UCSD-AML1 (cell line): Measurements from ENCODE around the gene ATP6V1B1.

ENCODE experiments used
- DNase-seq: peaks from one replicate; lab custom pipeline; 2025; ENCODE audit not compliant: unreplicated experiment; lab: John Stamatoyannopoulos, UW

Gene ATP6V1B1

DNA sequence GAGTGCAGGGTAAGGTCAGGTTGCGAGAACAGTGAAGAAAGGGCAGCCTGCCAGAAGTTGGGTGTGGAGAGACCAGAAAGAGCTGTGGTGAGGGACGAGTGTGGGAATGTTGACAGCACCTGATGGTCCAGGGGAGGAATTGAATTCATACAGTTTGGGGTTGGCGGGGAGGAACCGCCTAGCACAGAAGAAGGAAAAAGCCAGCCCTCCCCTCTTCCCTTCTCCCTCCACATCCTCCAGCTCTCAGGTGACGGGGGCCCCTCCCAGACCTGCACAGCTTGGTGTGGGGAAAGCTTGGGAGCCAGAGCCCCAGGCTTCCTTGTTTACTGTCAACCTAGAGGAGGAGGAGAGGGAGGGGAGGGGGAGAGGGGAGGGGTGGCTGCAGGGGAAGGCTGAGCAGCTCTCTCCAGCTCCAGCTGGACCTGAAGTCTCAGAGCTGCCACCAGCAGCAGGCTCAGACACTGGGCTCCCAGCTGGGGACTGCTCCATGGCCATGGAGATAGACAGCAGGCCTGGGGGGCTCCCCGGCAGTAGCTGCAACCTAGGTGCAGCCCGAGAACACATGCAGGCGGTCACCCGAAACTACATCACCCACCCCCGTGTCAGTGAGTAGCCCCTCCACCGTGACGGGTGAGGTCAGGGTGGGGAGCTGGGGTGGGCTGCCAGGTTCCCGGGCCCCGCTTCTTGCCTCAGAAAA lies at the start of gene ATP6V1B1:
TSS of gene ATP6V1B1 (plus strand) at position 433 of the 697 bp plus-strand sequence. CDS start at position 488, 55 bp downstream.
- no peak for DNase-seq

DNA sequence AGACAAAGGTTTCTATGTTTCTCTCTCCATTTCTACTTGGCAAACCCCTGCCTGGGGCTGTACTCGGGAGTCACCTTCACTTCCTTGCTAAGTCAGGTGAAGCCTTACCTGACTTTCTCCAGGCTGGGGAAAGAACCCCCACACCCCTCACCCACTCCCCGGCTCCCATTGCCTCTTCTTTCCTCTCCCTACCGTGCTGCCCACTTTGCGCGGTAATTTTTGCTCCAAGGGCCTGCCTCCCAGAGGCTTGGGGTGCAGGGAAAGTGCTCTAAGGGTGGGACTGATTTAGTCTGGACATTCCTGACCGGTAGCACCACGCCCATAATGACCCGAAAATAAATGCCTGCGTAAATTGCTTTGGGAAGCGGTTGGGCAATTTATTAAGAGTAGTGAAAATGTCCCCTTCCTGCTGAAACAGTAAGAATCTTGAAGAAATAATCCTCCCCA lies 49.1 kb upstream of the ATP6V1B1 start:
- DNase-seq, result no peak

DNA sequence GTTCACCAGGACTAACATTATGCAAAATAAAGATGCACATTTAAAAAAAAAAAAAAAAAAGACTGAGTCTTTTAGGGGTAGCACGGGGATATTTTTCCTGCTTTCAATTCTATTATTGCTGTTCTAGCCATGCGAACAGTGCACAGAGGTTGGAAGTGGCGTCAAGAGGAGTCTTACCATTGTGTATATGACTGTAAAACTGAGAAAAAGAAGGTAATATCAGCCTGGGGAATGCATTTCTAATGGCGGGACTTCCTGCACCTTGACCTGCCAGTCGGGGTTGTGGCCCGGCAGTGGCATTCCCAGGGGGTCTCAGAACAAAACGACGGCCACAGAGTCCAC lies 48.5 kb upstream of the ATP6V1B1 start:
- no peak for DNase-seq

DNA sequence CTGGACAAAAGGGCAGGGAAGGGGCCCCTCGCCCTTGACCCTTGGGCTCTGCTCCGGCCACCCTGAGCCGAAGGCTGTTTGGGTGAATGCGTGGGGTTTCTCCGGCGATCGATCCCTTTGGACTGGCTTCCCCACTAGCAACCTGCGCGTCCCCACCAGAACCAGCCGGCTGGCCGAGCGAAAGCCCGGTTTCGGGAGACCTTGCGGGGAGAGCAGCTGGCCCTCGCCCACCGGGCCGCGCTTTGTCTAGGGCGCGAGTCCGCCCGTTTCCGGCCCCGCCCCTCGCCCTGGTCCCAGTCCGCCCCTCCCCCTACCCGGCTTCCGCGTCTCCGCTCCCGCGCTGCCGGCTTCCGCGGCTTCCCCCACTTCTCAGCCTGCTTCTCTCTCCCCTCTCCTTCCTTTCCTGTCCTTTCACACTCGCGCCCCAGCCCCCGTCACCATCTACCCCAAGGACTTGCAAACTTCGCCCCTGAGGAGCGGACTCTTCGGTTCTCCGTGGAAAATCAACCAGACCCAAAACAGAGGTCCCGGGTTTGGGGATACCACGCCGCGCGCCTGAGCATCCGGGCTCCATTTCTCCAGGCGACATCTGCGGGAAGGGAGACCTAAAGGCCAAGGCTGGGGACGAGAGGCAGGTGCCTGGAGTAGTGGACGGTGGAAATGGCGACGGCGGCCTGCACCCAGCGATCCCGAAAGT lies 48.0 kb upstream of the ATP6V1B1 start:
- no peak for DNase-seq

DNA sequence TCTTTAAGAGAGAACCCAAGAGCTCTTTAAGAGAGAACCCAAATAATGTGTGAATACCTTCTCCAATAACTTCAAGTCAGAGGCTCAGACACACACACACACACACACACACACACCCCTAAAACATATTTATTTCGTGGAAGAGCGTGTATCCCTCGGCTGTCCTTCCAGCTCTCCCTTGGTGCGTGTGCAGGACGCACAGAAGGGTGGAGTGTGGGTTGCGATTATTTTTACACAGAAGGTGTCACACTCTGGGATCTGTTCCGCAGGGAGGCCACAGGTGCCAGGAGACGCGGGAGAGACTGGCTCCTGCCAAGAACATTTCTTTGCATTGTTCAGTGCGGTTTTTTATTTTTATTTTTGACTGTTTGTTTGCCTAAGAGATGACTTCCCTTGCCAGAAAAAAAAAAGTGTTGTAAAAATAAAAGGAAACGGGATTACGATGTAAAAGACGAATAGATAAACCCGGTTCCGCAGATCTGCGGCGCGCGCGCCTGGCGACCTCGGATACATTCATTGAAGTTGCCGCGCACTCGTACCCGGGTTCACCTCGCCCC lies 47.3 kb upstream of the ATP6V1B1 start:
- DNase-seq, result no peak

DNA sequence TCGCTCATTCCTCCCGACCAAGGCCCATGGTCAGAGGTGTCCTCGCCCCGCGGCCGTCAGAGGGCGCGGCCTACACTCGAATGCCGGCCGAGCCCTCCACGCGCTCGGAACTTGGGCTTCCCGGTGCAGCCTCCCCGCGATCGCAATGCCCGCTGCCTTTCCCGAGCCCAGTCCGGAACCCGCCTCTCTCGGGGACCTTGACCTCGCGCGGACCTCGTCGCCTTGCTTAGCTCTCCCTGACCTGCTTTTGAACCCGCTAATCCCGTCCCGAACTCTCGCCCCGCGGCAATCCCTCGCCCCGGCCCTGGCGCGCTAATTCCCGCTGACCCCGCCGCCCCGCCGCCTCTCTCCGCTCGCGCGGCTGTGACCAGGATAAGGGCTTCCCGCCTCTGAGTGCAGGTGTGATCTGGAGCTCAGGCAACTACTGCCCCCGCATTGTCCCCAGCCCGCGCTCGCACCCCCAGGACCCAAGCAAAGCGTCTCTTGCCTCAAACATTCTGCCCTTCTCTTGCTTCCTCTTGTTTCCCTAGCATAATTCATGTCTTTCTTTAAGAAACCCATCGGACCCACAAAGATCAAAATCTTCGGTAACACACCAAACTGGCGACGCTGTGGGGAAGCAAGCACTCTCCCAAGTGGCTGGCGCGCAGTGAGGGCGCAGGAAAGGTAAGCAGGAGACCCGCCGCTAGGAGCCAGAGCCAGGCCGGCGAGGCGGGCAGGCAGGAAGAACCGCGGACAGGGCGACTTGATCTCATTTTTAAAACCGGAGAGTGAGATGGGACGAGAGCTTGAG lies 46.6 kb upstream of the ATP6V1B1 start:
- DNase-seq, result no peak

DNA sequence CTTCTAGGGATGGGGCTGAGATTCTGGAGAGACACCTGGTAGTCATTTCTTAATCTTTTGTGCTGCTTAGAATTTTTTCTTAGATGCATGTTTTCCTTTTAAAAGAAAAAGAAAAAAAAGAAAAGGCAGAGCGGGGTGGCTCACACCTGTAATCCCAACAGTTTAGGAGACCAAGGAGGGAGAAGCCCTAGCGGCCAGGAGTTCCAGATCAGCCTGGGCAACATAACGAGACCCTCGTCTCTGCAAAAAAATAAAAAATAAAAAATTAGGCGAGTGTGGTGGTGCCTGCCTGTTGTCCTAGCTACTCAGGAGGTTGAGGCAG lies 46.0 kb upstream of the ATP6V1B1 start:
- no peak for DNase-seq

DNA sequence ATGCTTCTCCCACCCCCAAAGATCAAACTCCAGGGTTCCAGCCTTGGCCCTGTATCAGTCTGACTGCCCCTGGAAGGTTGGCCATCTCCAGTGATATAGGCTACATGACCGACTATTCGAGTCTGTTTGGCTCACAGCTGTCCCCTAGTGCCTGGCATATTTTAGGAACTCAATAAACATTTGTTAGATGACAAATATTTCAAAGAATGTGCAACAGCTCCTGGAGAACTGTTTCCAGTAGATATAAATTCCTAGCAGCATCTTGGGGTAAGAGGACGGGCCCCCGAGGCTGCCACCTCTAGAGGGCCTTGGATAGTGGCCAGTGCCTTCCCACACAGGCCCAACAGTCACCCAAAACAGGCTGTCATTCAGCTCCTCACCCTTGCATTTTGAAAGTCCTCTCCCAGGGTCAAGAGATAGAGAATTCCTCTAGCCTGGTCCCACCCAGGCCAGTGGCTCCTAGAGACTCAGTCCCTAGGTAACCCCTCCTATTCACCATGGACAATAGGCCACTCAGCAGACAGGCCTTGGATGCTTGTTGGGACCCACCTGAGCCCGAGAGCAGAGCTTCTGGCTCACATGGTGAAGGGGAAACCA lies 45.1 kb upstream of the ATP6V1B1 start:
- no peak for DNase-seq

DNA sequence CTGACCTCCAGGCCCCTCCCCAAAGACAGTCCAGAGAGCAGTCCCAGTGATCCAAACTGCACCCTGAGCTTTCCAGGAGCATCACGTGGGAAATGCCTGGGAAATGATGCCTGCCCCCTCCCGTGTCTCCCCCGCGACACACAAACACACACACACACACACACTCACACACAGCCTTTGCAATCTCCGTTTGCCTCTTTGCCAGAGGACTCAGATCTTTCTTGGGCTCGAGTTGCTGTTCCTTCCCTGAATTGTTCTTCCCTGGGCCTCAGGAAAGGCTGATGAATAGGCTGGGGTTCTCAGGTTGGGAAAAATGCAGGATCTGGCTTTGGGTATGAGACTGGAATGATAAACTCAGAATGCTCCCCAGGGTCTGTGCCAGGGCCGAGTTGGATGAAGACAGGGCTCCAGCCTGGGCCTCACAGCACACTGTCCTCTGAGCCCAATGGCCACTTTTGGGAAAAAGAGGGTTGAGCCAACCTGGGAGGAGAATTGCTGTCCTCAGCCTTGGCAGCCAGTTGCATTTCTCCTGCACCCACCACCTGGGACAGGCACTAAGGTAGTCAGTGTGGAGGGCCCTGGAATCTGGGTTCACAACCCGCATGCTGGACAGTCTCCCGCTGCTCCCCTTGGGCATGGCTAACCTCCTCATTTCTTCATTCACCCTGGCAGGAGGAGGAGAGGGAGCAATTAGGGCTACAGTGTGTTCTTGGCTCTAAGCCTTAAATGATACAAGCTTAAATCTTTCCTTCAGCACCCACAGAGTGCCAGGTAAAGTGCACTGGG lies 43.9 kb upstream of the ATP6V1B1 start:
- no peak for DNase-seq

DNA sequence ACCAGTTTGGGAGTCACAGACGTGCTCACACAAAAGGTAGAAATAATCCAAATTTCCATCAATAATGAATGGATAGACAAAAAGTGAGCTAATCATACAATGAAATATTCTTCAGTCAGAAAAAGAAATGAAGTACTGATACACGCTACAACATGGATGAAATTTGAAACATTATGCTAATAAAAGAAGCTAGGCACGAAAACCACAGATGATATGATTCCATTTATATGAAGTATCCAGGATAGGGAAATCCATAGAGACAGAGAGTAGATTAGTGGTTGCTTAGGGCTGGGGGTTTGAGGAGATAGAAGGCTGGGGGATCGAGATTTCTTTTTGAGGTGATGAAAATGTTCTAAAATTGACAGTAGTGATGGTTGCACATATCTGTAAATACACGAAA lies 43.0 kb upstream of the ATP6V1B1 start:
- no peak for DNase-seq

DNA sequence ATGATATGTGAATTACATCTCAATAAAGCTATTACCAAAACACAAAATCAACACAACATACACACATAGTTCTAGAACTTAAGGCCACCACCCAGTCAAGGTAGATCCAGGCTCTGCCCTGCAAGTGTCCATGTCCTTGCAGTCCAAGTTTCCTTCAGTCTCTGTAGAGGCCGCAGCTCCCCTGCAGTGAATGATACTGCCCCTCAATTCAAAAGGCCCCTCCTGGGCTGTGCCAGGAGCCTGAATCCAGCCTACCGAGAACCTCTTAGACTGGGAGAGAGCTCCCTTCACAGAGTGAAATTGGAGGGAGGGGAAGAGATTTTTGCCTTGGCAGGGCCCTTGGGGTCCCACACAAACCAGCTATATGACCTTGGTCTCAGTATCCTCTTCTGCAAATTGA lies 42.5 kb upstream of the ATP6V1B1 start:
- no peak for DNase-seq

DNA sequence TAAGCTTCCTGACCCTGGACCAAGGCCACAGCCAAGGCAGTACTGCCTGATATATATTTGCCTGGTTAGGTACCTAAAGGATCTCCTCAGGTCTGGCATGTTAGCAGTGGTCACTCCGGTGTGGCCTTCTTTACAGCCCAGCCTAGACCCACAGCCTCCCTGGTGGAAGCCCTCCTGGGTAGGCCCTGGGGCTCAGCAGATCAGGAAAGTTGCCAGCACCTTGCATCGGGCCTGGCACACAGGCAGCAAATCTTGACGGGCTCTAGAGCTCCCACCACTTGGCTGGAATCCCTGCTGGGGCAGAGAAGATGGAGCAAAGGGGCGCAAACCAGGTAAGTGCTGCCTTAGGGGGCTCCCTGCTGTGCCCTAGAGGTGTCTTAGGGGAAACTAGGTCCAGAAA lies 40.9 kb upstream of the ATP6V1B1 start:
- DNase-seq, result no peak

DNA sequence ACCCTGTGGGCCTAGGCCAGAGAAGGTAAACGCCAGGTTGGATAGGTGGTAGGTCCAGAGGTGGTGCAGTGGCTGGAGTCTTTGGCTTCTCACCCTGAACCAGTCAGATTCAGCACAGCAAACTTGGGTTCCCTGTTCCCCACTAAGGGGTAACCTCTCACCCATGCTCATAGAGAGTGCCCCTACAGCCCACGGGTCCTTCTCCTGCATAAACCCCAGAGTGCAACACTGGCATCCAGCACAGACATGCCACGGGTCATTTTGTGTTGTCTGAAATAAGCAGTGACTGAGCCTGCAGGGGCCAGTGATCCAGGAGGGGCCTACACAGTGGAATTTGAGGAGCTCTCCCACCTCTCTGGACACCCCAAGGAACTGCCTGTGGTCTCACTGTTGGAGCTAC lies 40.5 kb upstream of the ATP6V1B1 start:
- no peak for DNase-seq

DNA sequence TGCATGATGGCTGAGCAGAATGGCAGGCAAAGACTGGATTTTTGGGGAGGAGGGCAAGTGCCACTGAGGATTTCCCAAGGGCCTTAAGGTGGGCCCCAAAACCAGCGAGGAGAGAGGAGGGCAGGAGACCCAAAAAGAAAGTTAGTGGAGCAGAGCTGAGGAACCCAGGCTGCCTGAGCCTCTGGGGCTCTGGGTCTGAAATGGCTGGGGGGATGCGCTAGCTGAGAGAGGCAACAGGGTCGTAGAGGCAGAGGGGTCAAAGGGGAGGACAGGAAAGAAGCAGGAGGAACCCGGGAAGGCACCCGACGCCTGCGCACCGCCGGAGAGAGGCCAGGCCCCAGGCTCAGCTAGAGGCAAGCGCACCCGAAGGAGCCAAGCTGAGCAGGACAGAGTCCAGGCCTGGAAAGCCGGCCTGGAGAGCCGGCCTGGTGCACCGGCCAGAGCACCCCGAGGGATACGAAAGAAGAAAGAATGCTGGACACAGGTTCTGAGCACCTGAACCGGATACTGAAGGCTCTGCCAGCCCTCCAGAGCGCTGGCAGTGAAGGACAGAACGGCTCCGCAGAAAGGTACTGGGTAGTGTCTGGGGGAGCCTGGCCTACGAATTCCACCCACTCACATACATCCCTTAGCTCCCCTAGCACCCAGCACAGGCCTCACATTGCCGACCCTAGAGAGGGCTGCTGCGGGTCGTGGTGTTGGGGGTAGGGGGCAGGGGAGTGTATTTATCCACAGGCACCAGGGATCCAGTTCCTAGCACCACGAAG lies 39.5 kb upstream of the ATP6V1B1 start:
- no peak for DNase-seq

DNA sequence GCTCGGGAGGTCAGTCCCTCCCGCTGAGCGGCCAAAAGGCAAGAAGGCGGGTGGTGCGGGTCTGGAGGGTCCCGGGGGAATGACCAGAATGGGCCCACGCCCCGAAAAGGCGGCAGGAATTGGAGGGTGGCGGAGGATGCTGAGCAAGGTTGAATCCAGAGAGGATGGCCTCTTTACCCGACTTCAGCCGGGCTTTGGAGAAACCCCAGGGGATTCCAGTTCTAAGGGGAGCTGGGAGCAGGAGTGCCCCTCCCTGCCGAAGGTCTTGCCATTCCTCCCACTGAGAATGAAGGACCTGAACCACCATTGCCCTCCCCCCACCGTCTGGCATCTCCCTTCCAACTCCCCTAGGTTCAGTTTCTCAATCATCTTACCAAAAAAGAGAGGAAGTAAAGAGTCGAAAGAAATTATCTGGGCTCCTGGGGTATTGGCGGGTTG lies 38.9 kb upstream of the ATP6V1B1 start:
- no peak for DNase-seq

DNA sequence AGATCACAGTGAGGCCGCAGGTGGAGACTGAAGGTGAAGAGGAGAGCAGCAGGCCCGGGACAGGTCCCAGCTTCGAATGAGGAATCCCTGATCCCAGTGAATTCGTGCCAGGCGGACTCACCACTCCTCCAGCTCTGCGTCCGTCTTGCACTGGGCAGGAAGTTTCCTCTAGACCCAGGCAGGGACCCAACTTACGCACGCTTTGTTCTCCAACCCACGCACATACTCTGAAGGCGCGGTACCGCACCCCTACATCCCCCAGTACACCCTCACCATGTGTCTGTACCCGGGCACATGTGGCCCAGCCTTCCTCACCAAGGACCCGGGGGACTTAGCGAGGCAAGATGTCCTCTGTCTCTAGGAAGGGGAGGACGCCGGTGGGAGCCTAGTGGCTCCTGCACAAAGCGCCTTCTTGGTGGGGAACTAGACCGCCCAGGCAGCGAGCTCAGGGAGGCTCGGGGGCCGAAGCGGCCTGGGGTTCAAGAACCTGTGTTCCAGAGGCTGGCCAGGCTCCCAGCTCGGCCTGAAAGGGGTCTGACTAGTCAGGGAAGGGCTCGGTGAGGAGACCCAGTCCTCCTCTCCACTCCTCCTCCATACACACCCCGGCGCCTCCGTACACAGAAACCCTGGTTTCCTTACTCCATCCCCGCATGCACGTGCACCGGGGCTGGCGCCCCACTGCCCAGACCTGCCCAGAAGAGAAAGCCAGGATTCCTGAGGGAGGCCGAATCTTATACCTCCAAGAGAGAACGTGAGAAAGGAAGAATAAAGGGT lies 38.3 kb upstream of the ATP6V1B1 start:
- no peak for DNase-seq

DNA sequence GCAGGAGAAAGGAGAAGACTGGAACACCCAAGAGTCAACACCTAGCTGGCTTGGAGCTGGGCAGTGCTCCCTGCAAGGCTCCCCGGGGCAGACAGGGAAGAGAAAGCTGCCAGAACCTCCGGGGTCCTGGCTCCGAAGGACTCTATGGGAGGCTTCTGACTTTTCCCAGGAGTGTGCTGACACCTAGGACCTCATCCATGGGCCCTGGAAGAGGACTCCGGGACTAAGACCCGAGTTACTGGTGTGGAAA lies 37.8 kb upstream of the ATP6V1B1 start:
- DNase-seq, result no peak

DNA sequence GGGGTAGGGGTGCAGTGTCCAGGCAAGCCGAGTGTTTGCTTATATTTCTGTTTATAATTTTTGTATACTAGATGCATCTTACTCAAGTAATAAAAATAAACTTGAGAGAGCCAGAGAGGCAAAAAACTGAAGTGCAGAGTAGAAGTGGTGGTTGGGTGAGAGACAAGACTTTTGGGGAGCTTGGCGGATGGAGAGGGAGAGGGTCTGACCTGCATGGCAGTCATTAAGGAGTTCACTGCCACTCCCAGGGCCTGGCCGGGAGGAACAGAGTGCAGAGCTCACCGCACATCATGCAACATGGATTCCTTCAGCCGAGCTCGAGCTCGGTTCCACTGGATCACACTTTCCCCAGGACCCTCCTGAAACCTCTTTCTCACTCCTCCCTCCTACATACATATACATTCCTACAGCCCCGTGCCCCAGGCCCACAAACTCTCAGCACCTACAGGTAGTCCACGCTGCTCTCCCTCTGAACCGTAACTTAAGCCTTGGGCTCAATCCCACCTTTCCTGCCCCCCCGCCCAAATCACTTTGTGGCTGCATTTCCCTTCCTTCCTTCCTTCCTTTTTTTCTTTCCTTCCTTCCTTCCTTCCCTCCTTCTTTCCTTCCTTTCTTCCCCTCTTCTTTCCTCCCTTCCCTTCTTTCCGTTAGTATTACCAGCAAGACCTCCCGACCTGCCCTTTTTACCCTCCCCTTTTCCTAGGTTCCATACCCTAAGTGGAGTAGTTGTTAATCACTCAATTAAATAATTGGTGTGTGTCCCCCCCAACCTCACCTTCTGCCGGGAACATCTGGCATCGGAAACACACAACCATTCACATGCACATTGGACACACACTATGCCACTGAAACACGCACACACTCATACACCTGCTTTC lies 37.1 kb upstream of the ATP6V1B1 start:
- no peak for DNase-seq
